GM19468 (cell line): ENCODE measurements around the gene HIRA.

ENCODE experiments used
- ATAC-seq: cut with Tn5 transposase; IDR thresholded peaks from one replicate; pipeline ENCODE4 v1.9.1; 2021; ENCODE audit warnings: mild to moderate bottlenecking, moderate library complexity, moderate number of reproducible peaks; ENCODE audit not compliant: unreplicated experiment; ENCODE audit errors: extremely low read depth

The HIRA gene

DNA sequence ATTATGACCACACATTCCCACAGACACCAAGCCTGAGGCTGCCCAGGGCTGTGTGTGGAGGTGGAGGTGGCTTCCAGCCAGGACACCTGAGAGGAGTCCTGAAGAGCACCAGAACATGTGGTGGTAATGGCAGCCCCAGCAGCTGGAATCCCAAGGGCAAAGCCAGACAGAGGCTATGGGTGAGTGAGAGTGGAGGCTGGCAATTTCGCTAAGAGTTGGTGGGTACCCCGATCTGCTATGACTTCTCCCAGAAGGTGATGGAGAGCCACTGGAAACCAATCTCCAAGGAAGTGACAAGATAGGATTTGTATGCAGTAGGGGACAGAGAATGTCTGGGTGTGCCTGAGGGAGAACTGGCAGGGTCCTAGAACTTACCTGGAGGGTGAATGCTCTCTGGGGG, 70.7 kb downstream of the HIRA start:
- ATAC-seq, result no peak

DNA sequence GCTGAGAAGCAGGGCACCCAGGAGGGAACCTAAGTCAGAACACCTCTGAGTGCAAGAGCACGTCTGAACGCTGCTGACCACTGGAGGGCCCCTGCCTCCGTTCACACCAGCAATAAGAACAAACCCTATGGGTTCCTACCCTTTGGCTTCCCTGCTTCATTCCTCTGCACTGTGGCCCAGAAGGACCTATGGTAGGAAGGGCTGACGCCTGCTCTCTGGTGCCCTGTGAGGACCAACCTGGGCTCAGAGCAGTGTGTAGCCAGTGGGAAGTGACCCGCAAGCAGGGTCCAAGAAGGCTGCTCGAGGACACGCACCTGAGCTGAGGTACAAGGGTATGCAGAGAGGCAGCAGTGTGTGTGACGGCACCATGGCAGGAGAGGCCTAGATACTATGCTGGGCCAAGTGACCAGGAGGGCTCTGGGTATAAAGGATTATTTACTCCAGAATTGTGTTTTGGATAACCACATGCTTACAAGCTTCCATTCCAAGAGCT, 71.2 kb downstream of the HIRA start:
- ATAC-seq, result no peak

DNA sequence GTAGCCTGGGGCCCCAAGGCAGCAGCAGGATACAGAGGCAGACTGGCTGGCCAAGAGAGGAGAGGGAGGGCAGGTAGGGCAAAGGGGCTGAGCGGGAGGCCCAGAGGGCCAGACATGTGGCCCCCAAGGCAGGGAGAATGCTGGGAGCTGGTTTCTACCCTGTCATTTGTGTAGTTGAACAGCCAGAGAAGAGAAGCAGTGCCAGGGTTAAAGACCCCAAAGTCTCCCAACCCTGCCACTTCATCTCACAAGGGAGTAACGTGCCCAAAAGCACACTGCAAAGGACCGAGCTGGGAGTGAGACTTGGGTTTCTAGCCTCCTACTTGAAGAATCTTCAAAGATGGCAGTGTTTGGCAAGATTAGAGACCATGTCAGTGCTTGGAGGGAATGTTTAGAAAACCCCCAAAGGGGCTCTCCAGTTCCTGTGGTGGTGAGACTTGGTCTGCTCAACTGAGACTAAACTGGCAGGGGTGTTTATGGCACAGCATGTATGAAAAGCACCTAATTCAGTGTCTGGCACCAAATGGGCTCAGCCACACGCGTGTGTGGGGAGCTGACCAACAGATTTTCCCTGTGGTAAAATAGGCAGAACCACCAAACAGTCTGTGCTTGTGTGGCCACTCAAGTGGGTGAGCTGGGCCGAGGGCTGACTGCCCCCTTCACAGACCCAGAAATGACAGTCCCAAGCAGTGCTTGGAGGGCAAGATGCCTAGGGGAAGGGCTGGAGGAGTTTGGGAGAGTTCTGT, 71.8 kb downstream of the HIRA start:
- no peak for ATAC-seq

DNA sequence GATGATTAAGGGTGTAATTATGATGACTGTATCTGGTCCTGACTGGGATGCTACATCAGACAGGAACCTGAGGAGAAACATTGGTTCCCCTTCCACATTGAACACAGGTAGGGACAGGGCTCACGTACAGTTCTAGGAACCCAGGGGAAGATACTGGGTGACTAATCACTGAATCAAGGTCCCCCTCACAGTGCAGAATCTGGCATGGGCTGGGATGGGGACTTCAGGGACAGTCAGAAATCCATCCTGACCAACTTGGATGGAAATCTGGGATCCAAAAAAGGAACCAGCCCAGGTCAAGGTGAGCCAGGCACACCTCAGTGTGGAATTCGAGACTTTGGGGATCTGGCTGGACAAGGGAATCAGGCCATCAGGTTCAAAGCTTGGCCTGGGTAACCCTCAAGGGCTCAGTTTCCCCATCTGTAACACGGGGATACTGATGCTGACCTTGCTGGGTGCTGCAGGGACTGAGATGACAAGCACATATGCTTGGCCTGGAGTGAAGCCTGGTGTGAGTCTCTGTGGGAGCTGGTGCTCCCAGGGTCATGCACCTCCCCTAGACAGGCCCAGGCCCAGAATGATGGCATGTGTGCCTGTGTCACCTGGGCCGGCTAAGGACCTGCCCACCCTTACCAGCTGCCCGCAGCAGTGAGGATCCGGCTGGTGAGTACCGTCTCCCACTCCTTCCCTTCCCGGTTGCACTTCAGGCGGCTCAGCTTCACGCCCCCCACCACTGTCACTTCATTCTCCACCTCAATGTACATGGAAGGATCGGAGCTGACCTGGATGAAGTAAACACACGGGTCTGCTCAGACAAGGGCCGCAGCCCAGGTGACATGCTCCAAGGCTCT, 72.6 kb downstream of the HIRA start:
- ATAC-seq, result no peak

DNA sequence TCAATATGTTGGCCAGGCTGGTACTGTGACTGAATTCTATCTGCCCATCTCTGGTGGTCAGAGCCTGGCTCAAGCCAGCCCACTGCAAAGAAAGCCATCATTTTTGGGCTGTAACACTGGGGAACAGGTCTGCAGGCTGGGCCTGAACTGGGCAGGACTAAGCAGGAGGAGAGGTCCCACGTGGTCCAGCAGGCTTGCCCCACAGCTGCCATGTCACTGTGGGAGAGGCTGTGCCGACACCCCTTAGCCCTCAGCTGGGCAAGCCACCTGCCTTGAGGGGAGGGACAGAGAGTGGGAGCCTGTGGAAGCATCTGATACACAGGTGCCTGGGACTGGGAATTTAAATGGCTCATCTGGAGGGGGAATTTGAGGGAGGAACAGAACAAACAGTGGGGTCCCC, 73.3 kb downstream of the HIRA start:
- no peak for ATAC-seq

DNA sequence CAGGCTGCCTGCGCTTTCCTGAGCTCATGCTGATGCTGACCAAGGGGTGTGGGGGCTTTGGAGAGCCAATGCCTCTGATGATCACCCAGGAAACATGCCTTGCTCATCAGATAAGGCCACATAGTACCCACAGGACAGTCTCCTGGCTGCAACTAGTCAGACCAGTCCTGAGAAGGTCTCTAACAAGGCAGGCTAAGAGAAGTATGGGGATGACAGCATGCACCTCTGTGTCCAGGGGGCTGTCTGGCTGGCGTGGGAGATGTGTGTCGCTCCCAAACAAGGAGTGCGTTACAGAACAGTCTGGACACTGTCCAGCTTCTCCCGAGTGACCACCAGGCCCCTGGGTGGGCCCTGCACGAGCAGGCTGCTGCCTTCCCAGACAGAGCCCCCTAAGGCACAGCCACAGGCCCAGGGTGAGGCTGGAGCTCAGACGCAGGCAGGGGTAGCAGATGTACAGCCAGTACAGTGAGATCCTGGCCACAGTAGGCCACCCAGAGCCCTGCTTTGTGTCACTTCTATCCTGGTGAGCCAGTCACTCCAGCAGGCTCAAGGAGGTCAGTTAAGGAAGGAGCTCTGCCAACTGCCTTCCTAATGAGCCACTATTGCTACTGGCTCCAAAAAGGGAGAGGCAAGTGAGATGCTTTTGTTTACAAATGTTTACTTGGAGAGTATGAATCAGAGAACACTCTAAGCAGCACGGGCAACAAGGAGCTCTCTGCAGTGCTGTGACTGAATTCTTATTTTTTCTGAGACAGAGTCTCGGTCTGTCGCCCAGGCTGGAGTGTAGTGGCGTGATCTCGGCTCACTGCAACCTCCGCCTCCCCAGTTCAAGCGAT, 74.0 kb downstream of the HIRA start:
- ATAC-seq, result no peak

DNA sequence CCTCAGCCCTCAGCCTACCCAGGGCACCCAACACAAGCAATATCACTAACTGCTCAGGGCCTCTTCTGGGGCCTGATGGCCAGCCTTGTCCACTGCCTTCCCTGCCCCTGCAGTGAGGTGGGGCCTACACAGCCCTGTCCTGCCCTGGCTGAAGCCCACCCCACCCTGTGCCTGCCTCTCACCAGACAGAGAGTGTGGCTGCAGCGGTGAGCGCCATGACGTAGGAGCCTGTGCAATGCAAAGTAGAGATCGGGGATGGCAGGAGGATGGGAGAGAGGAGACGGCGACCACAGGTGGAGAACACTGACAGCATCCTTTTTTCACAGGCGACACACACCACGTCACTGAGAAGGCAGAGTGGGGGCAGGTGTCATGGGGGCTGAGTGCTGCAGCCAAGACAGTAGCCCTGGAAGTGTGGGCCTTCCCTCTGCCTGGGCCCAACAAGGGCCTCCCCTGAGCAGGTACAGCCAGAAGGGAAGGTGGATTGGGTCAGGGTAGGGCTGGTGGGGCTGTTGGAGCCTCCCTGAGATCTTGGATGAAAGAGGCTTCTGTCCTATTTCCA, 74.7 kb downstream of the HIRA start:
- no peak for ATAC-seq

DNA sequence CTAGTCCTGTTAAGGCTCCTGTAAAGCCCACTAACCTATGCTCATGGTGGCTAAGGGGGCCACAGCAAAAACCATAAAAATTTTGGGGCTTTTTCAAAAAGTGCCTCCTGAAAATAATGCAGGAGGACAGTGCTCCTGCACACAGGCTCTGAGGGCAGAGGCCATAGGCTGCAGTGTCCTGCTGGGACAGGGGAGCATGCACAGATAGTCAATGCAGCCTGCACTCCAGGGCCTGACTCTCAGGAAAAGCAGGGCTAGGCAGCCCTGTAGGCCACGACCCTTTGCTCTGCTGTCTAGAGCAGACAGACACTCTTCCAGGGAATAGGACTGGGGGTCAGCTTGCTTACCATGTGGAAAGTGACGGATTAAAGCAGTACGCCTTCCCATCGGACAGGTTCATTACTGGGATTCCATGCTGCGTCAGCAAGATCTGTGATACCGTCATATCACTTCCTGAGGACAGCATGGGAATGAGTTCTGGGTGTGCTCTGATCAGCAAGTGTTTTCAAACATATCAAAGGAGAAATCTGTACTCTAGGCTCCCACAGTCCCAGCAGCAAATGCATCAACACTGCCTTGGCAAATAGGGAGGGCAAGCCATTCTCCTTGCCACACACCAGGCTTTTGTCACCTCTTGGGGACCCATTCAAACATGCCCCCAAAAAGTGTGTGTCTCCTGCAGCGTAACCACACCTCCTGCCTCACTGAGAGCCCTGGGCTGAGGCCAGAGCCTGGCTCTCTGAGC, 75.9 kb downstream of the HIRA start:
- ATAC-seq, result no peak

DNA sequence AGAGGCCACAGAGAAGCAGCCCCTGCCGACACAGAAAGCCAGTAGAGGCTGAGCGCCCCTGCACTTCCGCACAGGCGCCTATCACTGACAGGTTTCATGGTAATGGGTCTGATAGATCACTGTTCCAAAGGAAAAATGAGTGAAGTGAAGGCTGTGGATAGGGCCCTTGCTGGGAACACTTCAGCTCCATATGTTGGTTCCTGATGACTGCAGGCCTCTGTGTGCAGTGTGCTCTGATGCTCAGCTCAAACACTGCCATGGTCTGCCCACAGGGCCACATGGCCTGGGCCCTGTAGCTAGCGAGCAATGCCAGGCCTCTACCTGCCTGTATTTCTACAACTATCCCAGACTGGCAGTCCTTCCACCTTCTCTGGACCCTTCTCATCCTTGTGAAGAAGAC, 77.3 kb downstream of the HIRA start:
- no peak for ATAC-seq

DNA sequence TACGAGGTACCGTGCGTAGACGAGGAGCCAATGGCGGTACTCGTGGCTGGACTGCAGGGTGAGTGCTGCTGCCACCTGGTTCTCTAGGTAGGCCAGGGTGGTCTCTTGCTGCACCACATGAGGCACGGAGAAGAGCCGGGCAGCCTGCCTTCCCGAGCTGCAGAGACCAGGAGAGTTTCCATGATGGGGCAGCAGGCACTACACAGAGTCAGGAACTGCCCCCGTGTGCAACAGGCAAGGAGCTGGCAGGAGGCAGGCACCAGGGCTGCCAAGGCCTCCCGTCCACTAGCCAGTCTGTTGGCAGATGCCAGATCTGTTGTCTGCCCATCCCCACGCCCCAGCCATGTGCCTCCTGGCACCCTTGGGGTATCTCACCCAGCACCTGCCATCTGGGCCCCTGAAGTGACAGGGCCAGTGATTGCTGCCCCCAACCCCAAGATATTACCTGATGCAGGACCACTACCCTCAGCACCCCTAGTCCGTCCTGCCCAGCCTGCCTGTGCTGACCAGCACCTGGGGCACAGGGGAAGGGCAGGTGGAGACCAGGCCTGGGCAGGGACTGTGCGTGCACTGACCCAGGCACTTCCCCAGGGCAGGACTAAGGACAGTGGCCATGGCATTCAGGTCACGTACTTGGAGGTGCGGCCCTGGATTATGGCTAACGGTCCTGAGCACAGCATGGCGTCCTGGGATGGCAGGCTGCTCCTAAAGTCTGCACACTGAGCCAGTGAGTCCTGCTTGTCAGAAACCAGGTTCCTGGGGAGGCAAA, 78.0 kb downstream of the HIRA start:
- ATAC-seq, result no peak

DNA sequence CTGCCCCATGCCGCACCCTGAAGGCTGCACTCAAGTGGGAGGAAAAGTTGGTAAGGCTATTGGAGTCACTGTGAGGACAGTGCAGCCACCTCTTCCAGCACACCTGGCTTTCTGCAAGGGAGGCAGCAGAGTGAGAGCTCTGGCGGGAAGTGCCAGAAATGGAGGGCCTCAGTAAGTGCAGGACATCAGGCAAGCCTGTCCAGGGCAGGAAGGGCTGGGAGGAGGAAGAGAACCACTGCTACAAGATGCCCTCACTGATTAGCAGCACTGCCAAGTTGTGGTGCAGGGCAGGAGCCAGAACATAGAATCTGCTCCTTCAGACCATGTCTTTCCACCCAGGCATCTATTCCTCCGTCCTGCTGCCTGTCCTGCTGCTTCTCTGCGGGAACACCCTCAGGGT, 78.8 kb downstream of the HIRA start:
- no peak for ATAC-seq

DNA sequence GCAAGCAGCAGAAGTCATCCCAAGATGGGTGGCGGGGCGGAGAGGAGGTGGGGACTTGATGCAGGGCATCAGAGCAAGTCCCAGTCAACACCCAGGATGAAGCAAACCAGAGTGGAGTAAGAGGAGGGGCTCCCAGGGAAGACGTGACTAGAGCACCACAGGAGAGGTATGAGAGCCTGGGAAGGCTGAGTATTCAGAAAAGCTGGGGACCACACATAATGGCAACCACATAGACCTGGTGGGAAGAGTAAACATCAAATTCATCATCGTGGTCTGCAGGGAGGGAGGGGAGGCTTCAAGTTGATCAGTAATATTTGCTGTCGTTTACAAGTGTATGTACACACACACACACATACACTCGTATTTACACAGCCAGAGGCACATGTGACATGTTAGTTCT, 79.3 kb downstream of the HIRA start:
- ATAC-seq, result no peak

DNA sequence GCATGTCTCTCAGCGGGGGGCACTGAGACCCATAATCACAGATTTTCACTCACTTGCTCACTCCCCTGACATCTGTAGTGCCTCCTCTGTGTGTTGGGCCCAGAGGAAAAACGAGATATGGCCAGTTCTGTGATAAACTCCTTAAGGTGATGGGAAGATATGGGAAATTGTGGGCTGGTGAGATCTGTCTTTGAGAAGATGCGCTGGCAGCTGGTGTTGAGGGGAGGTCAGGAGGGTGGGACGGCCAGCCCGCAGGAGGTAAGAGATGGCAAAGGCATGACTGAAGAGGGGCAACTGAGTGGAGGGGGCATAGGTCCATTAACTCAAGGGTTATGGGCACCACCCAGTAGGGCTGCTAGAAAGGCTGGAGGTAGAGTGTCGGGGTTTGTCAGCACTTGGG, 79.9 kb downstream of the HIRA start:
- no peak for ATAC-seq

DNA sequence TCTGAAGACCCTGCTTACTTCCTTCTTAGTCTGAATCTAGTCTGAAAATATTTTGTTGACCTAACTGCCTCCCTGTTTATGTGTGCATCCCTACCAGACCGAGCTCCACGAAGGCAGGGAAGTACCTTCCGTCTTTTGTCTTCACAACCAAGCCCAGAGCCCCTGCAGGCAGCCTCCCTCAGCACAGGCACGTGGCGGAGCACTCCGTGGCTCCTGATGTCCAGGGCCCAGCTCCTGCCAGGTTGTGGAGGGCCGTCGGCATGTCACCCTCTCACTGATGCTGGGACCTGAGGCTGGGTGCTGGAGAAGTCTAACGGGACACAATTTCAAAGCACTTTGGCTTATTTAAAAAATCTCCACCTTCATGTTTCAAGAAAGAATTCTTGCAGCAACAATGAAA, 80.6 kb downstream of the HIRA start:
- no peak for ATAC-seq

DNA sequence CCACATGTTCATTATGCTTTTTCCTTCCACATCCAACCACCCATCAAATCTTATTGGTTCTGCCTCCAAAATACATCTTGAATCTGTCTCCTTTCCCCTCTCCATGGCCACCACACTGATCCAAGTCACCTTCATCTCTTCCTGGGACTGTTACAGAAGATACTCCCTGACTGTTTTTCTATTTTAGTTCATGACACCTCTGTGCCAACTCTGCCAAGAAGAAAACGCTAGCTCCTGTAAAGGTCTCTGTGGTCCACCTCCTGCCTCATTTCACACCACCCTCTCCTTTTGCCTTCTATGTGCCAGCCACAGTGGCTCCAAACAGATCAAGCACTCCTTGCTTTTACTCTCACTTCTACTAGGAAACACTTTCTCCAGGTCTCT, 81.1 kb downstream of the HIRA start:
- no peak for ATAC-seq

DNA sequence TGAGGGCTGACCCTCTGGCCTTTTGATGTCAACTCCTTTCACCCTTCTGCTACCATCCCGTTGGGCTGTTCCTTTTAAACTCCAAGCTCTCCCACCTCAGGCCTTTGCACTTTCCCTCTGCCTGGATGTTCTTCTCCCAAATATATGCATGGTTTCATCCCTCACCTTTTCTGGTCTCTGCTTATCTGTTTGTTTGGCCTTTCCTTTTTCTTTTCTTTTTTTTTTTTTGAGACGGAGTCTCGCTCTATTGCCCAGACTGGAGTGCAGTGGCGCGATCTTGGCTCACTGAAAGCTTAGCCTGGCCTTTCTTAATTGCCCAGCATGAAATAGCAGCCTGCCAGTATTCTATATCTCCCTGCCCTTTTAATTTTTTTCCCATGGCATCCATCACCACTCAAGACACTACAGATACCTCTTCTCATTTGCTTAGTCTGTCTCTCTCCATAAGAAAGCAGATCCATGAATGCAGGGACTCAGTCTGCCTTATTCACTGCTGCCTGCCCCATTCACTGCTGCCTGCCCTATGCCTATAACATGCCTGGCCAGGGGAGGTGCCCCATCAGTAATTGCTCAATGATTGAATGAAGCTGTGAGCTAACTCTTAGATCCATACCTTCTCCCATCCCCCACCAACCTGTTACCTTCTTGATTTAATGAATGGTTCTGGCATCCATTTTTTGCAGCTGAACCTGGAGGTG, 81.6 kb downstream of the HIRA start:
- ATAC-seq, result no peak

DNA sequence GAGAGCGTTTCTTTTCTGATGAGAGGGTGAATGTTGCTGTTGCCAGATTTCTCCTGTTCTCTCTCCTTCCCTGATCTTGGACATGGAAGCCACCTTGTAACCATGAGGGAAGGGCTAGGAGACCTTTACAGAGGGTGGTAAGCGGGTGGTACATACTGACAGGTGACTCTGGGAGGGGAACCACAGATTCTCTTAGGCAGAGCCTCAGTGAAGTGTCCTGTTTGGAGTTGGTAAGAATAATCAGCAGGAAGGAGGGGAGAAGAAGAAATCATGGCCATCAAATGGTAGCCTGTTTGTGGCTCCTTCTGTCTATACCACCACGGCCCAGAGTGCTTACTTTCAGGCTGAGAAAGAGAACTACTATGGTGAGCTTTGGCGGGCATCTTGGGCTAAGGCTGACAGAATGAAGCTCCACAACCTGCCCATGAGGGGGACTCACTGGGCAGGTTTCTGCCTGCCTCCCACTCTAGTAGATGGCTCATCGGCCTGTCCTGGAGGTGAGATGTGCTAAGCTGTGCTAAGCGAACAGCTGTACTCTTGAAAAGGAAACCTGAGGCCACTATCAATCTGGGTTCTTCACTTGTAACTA, 84.8 kb downstream of the HIRA start:
- ATAC-seq, result no peak

DNA sequence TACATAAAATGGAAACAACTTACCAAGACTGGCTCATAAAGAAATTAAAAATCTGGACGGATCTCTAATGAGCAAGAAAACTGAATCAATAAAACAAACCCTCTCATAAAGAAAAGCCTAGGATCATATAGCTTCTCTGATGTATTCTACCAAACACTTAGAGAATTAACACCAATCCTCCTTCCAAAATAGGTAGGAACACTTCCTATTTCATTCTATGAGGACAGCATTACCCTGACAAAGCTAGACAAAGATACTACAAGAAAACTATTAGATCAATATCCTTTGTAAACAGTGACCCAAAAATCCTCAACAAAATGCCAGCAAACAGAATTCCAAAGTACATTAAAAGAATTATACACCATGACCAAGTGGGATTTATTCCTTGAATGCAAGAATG, 87.1 kb downstream of the HIRA start:
- ATAC-seq, result no peak
